ENCODE data around the gene CEP57L1.
"Not testable (repeated sequence)": the region's sequence is repeated elsewhere in the genome, so short reads cannot be mapped to it uniquely, and the experiment has no call there.

CEP57L1 gene

DNA sequence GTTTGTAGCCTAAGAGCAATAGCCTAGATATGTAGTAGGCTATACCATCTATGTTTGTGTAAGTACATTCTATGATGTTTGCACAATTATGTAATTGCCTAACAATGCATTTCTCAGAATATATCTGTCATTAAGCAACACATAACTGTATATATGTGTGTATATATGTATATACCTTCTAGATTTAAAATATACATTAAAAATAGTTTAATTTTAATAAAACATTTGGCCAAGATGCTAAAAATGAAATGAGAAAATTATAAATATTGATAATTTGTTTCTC lies 21.2 kb upstream of the CEP57L1 start:
- no peak for ATAC-seq

DNA sequence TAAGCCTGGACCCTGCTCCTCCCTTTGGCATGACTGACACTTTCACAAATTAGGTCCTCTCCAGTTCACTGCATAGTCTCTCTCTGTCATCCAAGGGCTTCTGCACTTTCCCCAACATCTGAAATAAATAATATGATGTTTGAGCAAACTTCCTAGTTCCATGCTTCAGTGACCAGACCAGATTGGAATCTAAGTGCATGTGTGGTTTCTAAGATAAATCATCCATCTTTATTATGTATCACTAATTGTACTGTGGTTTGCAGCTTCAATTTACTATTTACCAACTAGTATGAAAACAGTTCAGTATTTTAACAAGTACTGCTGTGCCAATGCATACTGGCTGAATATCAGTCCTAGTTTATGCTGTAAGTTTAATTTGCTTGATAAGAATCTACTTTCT lies 19.4 kb upstream of the CEP57L1 start:
- ATAC-seq = no peak

DNA sequence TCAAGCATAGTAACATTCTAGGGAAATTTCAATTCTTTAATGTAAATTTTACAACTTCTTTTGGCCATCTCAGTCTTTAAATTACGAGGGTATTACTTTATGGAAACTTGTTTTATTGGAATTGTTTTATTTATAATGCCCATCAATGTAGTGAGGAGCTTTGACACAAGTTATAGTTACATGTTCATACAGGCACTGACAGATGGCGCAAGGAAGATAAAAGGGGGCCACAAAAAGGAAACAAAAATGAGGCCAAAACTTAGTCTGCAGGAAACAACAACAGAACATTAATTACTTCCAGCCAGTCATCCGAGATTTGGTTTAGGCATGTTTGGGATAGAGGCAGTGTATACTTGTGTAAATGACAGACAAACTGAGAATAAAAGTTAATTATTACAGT lies 18.9 kb upstream of the CEP57L1 start:
- no peak for ATAC-seq

DNA sequence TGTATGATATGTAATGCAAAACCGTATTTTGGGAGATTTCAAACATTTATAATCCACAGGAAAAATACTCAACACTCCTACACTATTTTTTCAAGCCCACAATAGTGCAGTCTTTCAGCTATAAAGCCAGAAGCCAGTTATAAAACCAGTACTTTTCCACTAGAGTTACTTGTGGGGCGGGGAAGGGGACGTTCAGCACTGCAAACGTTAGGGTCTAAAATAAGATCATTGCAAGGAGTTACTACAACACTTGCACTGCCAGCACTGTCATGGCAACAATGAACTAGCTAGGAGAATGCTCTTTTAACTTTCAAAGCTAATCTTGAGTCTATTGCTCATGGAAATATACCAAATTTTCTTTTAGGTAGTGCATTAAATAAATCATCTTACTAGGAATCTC lies 15.3 kb upstream of the CEP57L1 start:
- no peak for ATAC-seq

DNA sequence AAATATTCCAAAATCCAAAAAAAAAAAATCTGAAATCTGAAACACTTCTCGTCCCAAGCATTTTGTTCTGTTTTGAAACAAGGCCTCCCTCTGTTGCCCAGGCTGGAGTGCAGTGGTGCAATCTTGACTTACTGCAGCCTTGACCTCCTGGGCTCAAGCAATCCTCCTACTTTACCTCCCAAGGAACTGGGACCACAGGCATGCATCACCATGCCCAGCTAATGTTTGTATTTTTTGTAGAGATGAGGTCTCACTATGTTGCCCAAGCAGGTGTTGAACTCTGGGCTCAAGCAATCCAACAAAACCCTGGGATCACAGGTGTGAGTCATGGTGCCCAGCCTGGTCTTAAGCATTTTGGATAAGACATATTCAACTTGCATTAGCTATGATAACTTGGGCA lies 14.3 kb upstream of the CEP57L1 start:
- ATAC-seq = no peak

DNA sequence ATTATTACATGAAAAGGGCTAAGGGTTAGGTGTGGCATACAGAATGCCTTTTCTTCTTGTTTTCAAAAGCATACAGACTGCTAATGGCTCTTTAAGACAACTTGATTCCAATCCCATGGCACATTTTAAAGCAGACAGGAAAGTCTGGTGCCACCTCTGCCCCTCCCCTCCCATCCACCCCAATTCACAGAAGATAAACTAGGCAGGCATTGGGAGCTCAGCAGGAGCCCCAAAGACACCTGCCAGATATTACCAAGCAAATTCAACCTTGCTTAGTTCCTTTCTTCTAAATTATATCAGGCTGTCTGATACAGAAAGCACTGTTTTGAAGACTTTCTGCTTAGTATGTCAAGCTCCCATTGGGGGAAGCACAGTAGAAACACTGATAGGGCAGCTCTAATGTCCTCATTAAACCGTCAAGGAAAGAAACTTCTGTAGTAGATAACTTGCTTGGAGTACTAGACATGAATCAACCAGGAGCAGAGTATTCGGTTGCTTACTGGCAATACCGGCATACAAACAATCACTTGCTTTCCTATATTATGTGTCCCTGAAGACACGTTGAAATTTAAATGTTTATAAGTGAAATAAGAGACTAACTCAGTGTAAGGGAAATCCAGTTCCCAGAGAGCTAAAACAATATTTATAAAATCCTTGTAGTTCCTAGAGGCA lies 13.7 kb upstream of the CEP57L1 start:
- ATAC-seq = no peak

DNA sequence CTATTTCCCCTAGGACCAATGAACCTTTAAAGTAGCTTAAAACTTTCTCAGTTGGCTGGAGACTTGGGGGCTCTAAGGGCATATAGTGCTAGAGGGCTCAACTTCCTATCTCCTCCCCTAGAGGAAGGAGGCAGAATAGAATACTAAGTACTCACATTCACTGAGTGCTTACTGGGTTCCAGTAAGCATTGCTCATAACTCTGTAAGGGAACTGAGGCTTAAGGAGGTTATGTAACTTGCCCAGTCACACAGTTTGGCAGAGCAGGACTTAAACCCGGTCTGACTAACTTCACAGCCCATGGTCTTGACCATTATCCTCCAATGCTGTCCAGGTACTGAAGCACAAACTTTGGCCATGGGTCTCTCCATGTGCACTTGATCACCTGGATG lies 13.1 kb upstream of the CEP57L1 start:
- ATAC-seq = no peak

DNA sequence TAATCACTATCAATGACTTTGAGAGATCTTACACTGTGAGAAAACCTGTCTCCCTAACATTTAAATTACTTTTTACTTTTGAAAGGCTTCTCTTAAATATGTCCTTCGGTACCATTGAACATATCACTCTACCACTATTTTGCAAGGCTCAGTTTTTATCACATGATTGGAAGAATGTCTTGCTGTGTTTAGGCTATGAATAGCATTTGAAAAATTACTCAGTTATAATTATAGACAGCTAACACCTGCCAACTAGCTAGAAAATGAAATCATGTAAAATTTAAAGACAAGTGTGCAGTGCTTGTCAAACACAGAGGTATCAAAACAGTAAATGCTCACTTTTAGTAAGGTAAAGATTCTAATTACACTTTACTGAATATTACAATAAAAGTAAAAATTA lies 11.7 kb upstream of the CEP57L1 start:
- no peak for ATAC-seq

DNA sequence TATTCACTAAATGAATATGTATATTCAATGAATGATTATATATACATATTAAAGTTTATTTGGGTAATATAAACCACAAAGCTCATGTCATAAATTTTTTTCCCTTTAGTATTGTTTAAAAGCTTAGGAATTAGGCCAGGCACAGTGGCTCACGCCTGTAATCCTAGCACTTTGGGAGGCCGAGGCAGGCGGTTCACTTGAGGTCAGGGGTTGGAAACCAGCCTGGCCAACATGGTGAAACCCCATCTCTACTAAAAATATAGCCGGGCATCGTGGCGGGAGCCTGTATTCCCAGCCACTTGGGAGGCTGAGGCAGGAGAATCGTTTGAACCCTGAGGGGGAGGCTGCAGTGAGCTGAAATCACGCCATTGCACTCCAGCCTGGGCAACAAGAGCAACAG lies 11.2 kb upstream of the CEP57L1 start:
- ATAC-seq = not testable (repeated sequence)

DNA sequence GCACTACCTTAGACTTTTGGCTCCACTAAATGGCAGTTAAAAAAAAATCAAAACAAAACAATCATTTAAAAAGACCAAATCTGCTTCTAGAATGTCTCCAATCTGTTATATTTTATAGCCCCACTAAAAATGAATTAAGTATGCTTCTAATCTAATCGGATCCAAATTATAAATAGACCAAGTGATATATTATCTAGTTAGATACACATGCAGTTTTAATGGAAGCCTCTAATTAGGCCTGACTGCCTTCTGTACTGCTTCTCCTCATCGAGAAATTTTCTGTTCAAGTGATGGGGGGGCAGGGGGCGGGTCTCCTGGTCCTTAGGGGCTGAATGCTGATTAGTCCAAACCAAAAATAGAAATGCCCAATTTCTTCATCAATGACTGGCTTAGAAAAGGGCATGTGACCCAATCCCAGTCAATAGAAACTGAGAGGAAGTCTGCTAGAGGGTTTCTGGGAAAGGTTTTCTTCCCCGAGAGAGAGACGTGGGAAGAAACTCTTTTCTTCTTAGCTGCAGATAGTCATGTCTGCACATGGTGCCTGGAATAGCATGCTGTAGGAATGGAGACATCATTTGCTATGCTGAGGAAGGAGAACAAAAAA lies 7.5 kb upstream of the CEP57L1 start:
- no peak for ATAC-seq

DNA sequence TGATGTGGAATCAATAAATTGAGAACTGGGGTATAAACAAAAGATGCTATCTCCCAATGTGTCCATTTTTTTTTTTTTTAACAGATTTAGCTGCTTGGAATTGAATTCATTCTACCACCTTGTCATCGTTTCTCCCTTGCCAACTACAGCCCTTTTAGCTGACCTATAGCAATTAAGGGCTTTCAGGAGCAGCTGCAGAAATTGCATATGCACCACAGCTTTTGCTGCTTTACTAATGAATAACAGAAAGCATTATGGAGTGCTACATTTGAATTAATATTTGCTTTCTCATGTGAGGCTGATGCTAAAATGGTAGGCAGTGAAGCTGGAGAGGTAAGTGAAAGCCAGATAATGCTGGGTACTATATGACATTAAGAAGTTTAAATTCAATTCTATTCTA lies 6.3 kb upstream of the CEP57L1 start:
- no peak for ATAC-seq

DNA sequence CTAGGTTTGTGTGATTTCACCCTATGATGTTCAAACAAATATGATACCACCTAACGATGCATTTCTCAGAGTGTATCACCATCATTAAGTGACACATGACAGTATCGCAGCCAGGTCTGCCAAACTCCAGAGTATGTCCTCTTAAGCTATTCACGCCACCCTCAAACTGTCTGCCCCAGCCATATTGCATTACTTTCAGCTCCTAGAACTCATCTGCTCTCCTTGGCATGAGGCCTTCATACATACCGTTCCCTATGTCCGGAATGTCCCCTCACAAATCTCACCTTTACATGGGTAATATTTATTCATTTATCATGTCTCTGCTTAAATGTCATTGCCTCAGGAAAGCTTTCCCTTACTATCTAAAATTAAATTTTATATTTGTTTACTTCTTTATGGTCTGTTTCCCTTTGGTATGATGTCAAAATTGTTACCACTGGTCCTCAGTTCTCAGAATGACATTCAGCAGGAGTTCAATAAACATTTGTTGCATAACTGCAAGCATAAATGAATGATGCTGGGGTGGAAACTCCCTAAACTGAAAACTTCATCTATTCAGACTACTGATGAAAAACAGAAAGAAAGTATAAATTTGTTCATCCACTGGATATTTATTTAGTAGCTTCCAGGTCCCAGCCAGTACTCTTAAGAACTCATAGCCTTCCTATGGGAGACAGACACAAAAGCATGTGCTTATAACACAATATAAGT lies 3.8 kb upstream of the CEP57L1 start:
- ATAC-seq = no peak

DNA sequence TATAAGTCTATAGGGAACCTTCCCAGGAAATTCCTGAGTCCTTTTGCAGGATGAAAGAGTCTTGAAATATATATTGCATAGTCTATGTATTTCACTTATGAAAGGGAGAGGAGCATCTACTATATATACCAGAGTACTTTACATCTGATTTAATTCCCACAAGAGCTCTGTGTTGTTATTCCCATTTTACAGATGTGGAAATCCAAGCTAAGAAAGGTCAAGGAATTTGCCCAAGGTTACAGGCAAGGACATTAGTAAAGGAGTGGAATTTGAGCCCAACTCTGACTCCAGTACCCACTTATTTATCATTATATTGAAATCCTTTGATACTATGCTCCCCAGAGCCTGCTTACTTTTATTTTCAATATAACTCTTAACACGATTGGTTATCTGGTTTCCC lies 3.2 kb upstream of the CEP57L1 start:
- ATAC-seq = no peak

DNA sequence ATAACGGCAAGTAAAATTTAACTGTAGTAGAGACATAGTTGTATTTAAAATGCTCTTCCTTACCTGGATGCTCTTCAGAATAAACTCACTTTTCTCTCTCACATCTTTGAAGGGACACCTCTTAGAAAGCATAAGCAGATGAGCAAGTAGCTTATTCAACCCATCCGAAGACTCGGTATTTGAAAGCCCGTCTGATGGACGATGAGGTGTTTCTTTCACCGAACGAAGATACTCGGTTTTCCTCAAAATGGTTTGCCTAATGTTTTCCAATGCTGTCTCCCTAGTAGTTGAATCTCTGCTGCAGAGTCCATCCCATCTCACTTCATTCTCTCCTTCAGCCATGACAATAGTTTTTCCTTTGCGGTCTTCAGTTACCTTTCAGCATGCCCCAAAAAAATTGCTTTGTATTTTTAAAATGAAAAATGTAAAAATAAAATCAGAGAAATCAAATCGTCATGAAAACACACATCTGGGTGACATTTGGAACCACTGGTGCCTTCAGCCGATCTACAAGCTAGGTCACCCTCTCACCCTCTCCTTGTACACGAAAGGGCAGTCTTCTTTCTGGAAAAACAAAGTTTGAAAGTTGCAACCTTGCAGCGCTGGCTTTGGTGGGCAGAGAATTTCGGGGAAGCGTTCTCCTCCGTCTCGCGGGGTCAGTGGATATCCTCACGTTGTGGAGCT lies 1.4 kb upstream of the CEP57L1 start:
- no peak for ATAC-seq

DNA sequence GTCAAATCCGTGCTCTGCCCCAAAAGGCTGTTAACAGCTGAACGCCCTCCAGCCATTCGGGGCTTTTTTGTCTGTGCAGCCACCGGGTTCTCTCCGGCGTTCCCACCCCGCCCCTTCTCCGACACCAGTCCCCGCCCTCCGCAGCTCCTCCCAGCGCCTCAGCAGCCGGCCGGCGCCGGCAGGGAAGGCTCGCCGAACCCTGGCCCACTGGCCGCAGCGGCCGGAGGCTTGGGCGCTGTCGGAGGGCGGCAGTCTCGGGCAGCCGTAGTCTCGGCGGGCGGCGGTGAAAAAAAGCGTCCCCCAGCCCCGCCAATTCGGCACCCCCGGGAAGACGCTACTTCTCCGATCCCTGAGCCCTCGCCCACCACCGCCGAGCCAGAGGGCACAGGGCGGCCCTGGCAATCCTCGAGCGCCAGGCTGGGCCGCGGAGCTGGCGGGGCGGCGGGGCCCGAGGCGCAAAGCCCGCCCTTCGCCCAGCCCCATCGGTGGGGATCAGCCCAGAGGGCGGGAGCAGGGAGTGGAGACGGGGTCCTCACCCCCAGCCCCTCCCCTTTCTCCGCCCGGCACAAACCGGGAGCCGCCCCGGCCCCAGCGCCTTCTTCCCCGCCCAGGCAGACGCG lies 781 bp upstream of the CEP57L1 start, which contains the start of gene SESN1:
TSS of gene SESN1 (minus strand) at position 431 of the 620 bp plus-strand sequence. CDS start 773 bp downstream, outside the sequence.
- ATAC-seq = peak; percentile 74 to 75

DNA sequence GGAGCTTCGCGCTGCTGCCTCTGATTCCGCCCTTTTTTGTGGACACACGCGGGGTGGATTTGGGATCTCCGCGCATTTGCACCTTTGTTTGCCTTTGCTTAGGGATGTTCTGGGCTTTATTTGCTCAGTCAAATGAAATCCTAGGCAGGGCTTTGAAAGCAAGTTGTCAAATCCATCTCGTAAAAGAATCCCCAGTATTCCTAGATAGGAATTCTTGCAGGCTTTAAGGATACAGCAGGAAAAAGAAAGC lies 453 bp downstream of the CEP57L1 start:
- no peak for ATAC-seq

DNA sequence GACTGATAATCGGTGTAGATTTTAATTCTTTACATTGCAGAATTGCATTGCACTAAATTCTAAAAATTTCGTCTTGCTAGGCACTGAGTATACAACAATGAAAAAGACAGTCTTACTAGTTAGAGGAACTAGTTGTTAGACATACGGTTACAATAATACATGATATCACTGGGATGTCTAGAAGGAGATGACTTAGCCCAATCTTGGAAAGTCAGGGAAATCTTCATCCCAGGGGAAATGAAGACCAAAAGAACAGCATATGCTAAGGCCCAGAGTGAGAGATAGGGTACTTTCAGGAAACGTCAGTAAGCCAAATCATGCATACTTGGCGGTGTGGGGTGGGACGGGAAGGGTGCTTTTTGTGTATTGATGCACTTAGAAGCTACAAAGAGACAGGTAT lies 901 bp downstream of the CEP57L1 start:
- no peak for ATAC-seq

DNA sequence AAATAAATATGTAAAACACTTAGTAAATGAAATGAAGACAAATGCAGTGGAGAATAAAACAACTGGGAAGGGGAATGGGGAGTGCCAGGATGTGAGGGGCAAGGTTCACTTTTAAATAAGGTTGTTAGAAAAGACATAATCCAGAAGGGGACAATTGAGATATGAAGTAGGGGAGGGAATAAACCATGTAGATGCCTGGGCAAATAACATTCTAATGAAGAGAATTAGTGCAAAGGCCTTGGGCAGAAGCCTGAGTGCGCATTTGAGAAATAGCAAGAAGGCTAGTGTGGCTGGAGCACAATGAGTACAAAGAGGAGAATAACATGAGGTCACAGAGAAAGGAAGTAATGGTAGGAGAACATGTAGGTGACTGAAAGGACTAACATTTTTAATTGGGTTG lies 2.4 kb downstream of the CEP57L1 start:
- no peak for ATAC-seq

DNA sequence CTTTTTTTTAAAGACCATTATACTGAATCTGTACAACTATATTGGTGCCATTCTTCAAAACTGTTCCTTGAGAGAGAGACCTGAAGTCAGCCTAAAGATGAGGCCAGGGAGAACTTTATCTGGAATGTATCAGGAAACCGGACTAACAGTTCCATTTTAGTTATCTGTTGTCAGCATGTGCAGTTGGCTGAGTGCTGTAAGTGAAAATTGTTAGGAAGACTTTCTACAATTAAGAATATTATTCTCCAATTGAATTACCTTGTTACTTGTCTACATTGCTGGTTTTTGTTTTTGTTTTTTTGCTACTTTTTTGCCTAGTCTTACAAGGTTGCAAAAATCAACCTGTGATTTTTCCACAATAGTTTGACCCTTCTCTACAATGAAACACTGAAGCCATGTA lies 7.5 kb downstream of the CEP57L1 start:
- no peak for ATAC-seq

DNA sequence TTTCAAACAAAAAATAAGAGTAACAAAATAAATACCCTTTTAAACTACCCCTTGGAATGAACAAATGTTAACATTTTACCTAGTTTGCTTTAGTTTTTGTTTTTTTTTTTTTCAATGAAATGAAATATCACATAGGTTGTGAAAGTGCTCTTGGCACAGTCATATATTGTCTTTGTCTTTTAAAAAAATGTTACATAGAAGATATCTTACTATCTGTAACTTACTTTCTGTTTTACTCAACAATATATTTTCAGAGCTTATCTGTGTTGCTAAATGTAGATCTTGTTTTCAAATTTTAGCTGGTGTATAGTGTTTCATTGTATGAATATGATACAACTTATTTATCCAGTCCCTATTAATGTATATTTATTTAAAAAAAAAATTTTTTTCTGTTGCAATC lies 8.6 kb downstream of the CEP57L1 start:
- ATAC-seq = peak; percentile 58 to 82

DNA sequence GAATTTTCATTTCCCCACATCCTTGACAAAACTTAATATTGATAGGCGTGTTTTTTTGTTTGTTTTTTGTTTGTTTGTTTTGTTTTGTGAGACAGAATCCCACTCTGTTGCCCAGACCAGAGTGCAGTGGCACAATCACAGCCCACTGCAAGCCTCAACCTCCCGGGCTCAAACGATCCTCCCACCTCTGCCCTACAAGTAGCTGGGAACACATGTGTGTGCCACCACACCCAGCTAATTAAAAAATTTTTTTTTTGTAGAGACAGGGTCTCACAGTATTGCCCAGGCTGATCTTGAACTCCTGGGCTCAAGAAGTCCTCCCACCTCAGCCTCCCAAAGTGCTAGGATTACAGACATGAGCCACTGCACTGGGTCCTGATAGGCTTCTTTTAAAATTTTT lies 9.2 kb downstream of the CEP57L1 start:
- ATAC-seq = no peak

DNA sequence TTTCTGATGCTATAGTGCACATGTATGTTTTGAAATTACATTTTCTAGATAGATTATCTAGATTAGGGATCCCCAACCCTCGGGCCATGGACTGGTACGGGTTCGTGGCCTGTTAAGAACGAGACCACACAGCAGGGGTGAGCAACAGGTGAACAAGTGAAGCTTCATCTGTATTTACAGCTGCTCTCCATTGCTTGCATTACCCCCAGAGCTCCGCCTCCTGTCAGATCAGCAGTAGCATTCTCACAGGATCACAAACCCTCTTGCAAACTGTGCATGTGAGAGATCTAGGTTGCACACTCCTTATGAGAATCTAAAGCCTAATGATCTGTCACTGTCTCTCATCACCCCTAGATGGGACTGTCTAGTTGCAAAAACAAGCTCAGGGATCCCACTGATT lies 10.4 kb downstream of the CEP57L1 start:
- no peak for ATAC-seq

DNA sequence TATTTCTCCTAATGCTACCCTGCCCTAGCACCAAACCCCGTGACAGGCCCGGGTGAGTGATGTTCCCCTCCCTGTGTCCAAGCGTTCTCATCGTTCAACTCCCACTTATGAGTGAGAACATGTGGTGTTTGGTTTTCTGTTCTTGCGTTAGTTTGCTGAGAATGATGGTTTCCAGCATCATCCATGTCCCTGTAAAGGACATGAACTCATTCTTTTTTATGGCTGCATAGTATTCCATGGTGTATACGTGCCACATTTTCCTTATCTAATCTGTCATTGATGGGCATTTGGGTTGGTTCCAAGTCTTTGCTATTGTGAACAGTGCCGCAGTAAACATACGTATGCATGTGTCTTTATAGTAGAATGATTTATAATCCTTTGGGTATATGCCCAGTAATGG lies 14.4 kb downstream of the CEP57L1 start:
- not testable (repeated sequence) for ATAC-seq

DNA sequence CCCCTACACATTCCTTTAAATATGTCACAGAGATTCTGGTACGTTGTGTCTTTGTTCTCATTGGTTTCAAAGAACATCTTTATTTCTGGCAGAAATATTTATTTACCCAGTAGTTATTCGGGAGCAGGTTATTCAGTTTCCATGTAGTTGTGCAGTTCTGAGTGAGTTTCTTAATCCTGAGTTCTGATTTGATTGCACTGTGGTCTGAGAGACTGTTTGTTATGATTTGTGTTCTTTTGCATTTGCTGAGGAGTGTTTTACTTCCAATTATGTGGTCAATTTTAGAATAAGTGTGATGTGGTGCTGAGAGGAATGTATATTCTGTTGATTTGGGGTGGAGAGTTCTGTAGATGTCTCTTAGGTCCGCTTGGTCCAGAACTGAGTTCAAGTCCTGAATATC lies 17.4 kb downstream of the CEP57L1 start:
- ATAC-seq = not testable (repeated sequence)
